ENCODE data around the gene PLCH1. TPM values are rescaled to one million over a fixed set of nuclear protein-coding genes. Genes with fewer than 3 reads are reported as not detected.

Gene PLCH1
- total RNA-seq, 1 donor from 2014 or later: 2.9 TPM

DNA sequence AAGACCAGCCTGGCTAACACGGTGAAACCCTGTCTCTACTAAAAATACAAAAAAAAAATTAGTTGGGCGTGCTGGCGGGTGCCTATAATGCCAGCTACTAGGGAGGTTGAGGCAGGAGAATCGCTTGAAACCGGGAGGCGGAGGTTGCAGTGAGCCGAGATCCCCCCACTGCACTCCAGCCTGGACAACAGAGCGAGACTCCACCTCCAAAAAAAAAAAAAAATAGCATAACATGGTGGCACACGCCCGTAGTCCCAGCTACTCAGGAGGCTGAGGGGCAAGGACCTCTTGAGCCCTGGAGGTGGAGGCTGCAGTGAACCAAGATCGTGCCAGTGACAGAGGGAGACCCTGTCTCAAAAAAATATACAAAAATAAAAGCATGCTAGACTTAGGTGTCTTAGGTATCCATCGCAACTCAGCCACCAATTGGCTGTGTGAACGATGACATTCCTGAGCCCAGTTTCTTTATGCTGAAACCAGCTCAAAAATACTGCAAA lies 6.2 kb downstream of the PLCH1 start:
- no peak overlapping the region for H3K4me3 ChIP-seq (ENCODE audit: low read depth, low read length)
- no peaks in the 10 kb centered on the region for H3K27me3 ChIP-seq (ENCODE audit: control insufficient read depth, insufficient read depth, low read length)
- H3K36me3 ChIP-seq (ENCODE audit: control insufficient read depth, insufficient read depth, low read length): no peaks in the 10 kb centered on the region
- DNase-seq (ENCODE audit: low read depth): no peak
- TF ChIP-seq, protein P1, sequence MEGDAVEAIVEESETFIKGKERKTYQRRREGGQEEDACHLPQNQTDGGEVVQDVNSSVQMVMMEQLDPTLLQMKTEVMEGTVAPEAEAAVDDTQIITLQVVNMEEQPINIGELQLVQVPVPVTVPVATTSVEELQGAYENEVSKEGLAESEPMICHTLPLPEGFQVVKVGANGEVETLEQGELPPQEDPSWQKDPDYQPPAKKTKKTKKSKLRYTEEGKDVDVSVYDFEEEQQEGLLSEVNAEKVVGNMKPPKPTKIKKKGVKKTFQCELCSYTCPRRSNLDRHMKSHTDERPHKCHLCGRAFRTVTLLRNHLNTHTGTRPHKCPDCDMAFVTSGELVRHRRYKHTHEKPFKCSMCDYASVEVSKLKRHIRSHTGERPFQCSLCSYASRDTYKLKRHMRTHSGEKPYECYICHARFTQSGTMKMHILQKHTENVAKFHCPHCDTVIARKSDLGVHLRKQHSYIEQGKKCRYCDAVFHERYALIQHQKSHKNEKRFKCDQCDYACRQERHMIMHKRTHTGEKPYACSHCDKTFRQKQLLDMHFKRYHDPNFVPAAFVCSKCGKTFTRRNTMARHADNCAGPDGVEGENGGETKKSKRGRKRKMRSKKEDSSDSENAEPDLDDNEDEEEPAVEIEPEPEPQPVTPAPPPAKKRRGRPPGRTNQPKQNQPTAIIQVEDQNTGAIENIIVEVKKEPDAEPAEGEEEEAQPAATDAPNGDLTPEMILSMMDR (IDR thresholded peaks at IDR 0.05; ENCODE audit: insufficient read depth, low read length, poor library complexity, severe bottlenecking): no peak

DNA sequence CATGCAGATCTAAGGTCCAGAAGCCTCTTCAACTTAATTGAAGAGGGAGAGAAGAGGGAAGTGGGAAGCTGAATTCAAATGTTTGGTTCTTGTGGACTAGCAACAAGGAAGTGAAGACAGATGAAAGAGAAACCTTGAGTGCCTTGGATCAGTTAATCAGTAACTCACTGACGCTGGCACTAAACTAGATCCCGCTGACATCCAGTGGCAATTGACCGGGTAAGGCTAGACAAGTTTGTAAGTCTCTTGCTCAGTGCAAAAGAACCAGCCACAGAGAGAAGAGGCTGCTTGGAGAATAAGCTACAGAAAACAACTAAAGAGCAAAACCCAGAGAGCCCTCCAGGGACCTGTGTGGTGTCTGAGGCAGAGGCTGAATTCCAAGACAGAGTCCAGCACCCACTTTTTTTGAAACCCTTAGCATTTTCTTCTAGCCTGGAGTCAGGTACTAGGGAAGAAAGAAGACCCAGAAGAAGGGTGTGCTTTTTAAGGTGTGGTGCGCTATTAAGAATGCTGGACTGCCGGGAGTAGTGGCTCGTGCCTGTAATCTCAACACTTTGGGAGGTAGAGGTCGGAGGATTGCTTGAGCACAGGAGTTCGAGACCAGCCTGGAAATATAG lies 6.9 kb downstream of the PLCH1 start:
- no peak overlapping the region for H3K4me3 ChIP-seq (ENCODE audit: low read depth, low read length)
- H3K27me3 ChIP-seq (ENCODE audit: control insufficient read depth, insufficient read depth, low read length): no peaks in the 10 kb centered on the region
- TF ChIP-seq, protein P1 (IDR thresholded peaks at IDR 0.05; ENCODE audit: insufficient read depth, low read length, poor library complexity, severe bottlenecking): no peak
- no peaks in the 10 kb centered on the region for H3K36me3 ChIP-seq (ENCODE audit: control insufficient read depth, insufficient read depth, low read length)
- DNase-seq (ENCODE audit: low read depth): peak; percentile 93

DNA sequence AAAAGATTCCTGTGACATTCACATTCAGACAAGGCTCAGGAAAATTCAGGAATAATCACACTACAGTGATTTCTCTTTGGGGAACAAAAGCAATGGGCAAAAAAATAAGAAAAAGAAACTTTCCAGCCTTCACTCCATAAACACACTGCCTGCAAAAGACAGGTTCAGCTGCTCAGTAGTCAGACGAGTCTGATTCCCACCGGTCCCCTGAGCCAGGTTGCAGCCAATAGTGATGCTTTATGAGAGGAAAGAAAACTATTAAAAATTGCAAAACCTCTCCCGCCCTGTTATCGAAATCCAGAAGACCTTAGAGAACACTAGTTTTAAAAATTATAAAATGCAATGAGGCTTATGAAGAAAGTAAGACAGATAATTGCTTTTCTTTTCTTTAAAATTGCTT lies 8.5 kb downstream of the PLCH1 start:
- Histone ChIP-seq H3K27me3 (ENCODE audit: control insufficient read depth, insufficient read depth, low read length) (no peaks in the 10 kb centered on the region), H3K36me3 (ENCODE audit: control insufficient read depth, insufficient read depth, low read length) (no peaks in the 10 kb centered on the region), H3K4me3 (ENCODE audit: low read depth, low read length) (no peak overlapping the region)
- TF ChIP-seq, protein P1 (IDR thresholded peaks at IDR 0.05; ENCODE audit: insufficient read depth, low read length, poor library complexity, severe bottlenecking): no peak
- no peak for DNase-seq (ENCODE audit: low read depth)

DNA sequence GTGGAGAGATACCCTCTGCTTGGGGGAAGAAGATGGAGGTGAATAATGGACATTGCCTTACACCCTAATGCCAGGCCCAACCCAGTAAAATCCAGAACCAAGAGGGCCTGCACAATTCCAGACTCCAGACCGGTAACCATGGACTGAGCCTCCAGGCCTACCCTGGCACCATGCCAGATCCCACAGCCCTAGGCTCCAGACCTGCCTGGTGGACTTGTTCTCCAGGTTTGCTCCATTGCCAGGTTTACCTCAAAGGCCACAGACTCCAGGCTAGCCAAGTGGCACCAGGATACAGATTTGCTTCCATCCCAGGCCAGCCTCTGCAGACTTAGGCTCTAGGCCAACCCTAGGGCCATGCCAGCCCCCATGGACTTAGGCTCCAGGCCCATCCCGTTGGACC lies 14.0 kb downstream of the PLCH1 start:
- Histone ChIP-seq H3K27me3 (ENCODE audit: control insufficient read depth, insufficient read depth, low read length) (no peaks in the 10 kb centered on the region), H3K4me3 (ENCODE audit: low read depth, low read length) (no peak overlapping the region), H3K36me3 (ENCODE audit: control insufficient read depth, insufficient read depth, low read length) (no peaks in the 10 kb centered on the region)
- TF ChIP-seq, protein P1 (IDR thresholded peaks at IDR 0.05; ENCODE audit: insufficient read depth, low read length, poor library complexity, severe bottlenecking): no peak
- no peak for DNase-seq (ENCODE audit: low read depth)

DNA sequence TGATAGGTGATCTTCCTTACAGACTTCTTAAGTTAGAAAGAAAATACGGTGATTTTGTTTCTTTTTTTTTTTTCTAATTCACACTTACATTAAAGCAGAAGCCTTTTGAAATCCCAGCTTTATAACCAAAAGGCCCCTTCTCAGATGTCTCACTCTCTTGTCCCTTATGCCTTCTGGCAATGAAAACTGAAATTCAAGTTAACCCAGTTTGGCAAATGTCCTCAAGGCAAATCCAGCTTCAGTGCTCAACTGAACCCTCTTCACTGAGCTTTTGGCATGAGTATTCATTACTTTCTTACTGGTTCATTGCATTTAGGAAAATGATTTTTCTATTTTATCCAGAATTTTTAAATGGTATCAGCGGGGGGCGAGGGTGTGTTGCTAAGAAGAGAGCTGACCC lies 17.0 kb downstream of the PLCH1 start:
- Histone ChIP-seq H3K27me3 (ENCODE audit: control insufficient read depth, insufficient read depth, low read length) (no peaks in the 10 kb centered on the region), H3K4me3 (ENCODE audit: low read depth, low read length) (no peak overlapping the region), H3K36me3 (ENCODE audit: control insufficient read depth, insufficient read depth, low read length) (no peaks in the 10 kb centered on the region)
- TF ChIP-seq, protein P1 (IDR thresholded peaks at IDR 0.05; ENCODE audit: insufficient read depth, low read length, poor library complexity, severe bottlenecking): no peak
- DNase-seq (ENCODE audit: low read depth): no peak

DNA sequence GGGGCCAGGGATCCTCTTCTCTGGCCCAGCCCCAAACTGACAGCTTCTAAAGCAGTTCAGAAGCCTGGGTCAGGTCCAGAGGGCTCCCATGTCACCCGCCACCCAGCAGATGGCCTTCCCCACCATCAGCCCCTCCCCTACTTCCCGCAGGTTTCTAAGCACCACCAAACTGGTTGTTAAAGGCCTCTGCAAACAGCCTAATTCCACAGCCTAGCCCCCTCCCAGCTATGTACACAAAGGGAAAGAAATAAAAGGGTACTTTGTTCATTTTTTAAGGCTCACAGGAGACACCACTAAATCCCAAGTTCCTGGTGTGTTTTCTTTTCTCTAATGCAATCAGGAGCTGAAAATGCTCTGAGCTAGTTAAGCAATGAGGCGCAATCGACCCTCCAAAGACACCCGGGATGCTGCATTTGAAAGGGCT lies 30.6 kb downstream of the PLCH1 start:
- Histone ChIP-seq H3K36me3 (ENCODE audit: control insufficient read depth, insufficient read depth, low read length) (no peaks in the 10 kb centered on the region), H3K27me3 (ENCODE audit: control insufficient read depth, insufficient read depth, low read length) (no peaks in the 10 kb centered on the region), H3K4me3 (ENCODE audit: low read depth, low read length) (no peak overlapping the region)
- TF ChIP-seq, protein P1 (IDR thresholded peaks at IDR 0.05; ENCODE audit: insufficient read depth, low read length, poor library complexity, severe bottlenecking): no peak
- no peak for DNase-seq (ENCODE audit: low read depth)
